Caco-2 (cell line): ENCODE measurements around the gene MOB3C. TPM values are rescaled to one million over a fixed set of nuclear protein-coding genes. Genes with fewer than 3 reads are reported as not detected.
"Not testable (repeated sequence)": the region's sequence is repeated elsewhere in the genome, so short reads cannot be mapped to it uniquely, and the experiment has no call there.

ENCODE experiments used
- Bru-seq: library from RNA; stranded (reverse); fragments of 400-500 nt; gene quantifications from one replicate; lab custom pipeline; 2021; lab: Mats Ljungman, UMichigan
- BruChase-seq, 2 experiments: library from RNA; stranded (reverse); fragments of 400-500 nt; gene quantifications; one replicate each; lab custom pipeline; 2021; lab: Mats Ljungman, UMichigan
- BruUV-seq: library from RNA; stranded (reverse); fragments of 400-500 nt; replicated peaks from 2 replicates; lab custom pipeline; 2021; lab: Mats Ljungman, UMichigan
- CTCF ChIA-PET: fragments of 300-600 bp; sonication (Branson Sonifier 250); formaldehyde crosslinking; loops from one replicate; lab custom pipeline; 2022; ENCODE audit warnings: antibody characterized with exemption; lab: Charles Lee
- POLR2A ChIA-PET: fragments of 300-600 bp; sonication (Branson Sonifier 250); formaldehyde crosslinking; loops from one replicate; lab custom pipeline; 2022; ENCODE audit warnings: antibody characterized with exemption; lab: Charles Lee
- DNase-seq, 2 experiments: peaks; one replicate each; pipeline versions ENCODE4 v3.0.0 to v3.0.0-alpha.2; 2020 to 2022
- H3K27me3 ChIP-seq: replicated peaks from 2 replicates; pipeline ENCODE4 v1.6.0; 2011; ENCODE audit warnings: low read length; ENCODE audit not compliant: control insufficient read depth, insufficient read depth
- H3K36me3 ChIP-seq: 2 replicates; pipeline ENCODE4 v1.5.1; 2011; ENCODE audit warnings: low read length; ENCODE audit not compliant: control insufficient read depth, insufficient read depth
- H3K4me1 ChIP-seq: fragments of 250-450 bp; sonication (Bioruptor Pico); 2 replicates; pipeline ENCODE4 v1.5.1; 2020; ENCODE audit warnings: mild to moderate bottlenecking
- H3K4me3 ChIP-seq: 2 replicates; pipeline ENCODE4 v1.5.1; 2011; ENCODE audit warnings: low read depth, mild to moderate bottlenecking, control low read depth, low read length
- H3K9me3 ChIP-seq: fragments of 250-450 bp; sonication (Bioruptor Pico); 2 replicates; pipeline ENCODE4 v1.5.1; 2020; ENCODE audit warnings: mild to moderate bottlenecking, moderate library complexity
- H3K27ac Mint-ChIP-seq: one replicate; pipeline ENCODE4 v1.8.0; 2022; ENCODE audit warnings: mixed read lengths; ENCODE audit not compliant: unreplicated experiment
- H3K27me3 Mint-ChIP-seq: one replicate; pipeline ENCODE4 v1.8.0; 2022; ENCODE audit warnings: mixed read lengths; ENCODE audit not compliant: insufficient read depth, unreplicated experiment
- H3K36me3 Mint-ChIP-seq: one replicate; pipeline ENCODE4 v1.8.0; 2022; ENCODE audit warnings: mild to moderate bottlenecking, mixed read lengths; ENCODE audit not compliant: insufficient read depth, unreplicated experiment
- H3K4me1 Mint-ChIP-seq: one replicate; pipeline ENCODE4 v1.8.0; 2022; ENCODE audit warnings: low read depth, mixed read lengths; ENCODE audit not compliant: unreplicated experiment
- H3K4me3 Mint-ChIP-seq: one replicate; pipeline ENCODE4 v1.8.0; 2022; ENCODE audit warnings: mild to moderate bottlenecking, moderate library complexity, mixed read lengths; ENCODE audit not compliant: unreplicated experiment
- H3K9me3 Mint-ChIP-seq: one replicate; pipeline ENCODE4 v1.8.0; 2022; ENCODE audit warnings: mixed read lengths; ENCODE audit not compliant: unreplicated experiment
- intact Hi-C: fragments of 100-400 bp; cut with micrococcal nuclease; formaldehyde crosslinking; loops from one replicate; pipeline ENCODE4 v1.10.0; 2022; ENCODE audit not compliant: unreplicated experiment
- long read RNA-seq: library from polyadenylated mRNA; stranded (forward); transcript quantifications from one replicate; pipeline ENCODE4 v2.0.0, GENCODE V29; 2022
- total RNA-seq: library from RNA; stranded (reverse); gene quantifications from 2 replicates; pipeline ENCODE4 v1.2.3, GENCODE V29; 2022
- TF ChIP-seq, protein P1 (sequence below), 2 experiments: fragments of 200-600 bp in 1 of 2; IDR thresholded peaks; 1 replicate in 1 of 2; 2 replicates in 1 of 2; pipeline versions ENCODE4 v1.5.1 to v1.8.0; 2011 to 2022; ENCODE audit warnings: antibody characterized with exemption in 1 of 2, control low read depth in 1 of 2, inconsistent platforms in 1 of 2, low read depth in 1 of 2, low read length in 1 of 2, mild to moderate bottlenecking in 1 of 2, moderate library complexity in 1 of 2; ENCODE audit not compliant: insufficient read depth in 1 of 2, severe bottlenecking in 1 of 2, unreplicated experiment in 1 of 2

Gene MOB3C
- total RNA-seq (1.6 and 2.1 TPM in 2 replicates), Bru-seq, nascent RNA (percentile 40 among the genes with signal in this experiment), BruChase-seq, experiment 1, labeled RNA remaining after a 2-hour chase (percentile 50 among the genes with signal in this experiment), BruChase-seq, experiment 2, labeled RNA remaining after a 6-hour chase (percentile 39 among the genes with signal in this experiment)
- long read RNA-seq, partial matches to known transcripts = 0 of 2 reads
- long read RNA-seq, other reads (novel, unspliced or antisense) = 1 of 2 reads

DNA sequence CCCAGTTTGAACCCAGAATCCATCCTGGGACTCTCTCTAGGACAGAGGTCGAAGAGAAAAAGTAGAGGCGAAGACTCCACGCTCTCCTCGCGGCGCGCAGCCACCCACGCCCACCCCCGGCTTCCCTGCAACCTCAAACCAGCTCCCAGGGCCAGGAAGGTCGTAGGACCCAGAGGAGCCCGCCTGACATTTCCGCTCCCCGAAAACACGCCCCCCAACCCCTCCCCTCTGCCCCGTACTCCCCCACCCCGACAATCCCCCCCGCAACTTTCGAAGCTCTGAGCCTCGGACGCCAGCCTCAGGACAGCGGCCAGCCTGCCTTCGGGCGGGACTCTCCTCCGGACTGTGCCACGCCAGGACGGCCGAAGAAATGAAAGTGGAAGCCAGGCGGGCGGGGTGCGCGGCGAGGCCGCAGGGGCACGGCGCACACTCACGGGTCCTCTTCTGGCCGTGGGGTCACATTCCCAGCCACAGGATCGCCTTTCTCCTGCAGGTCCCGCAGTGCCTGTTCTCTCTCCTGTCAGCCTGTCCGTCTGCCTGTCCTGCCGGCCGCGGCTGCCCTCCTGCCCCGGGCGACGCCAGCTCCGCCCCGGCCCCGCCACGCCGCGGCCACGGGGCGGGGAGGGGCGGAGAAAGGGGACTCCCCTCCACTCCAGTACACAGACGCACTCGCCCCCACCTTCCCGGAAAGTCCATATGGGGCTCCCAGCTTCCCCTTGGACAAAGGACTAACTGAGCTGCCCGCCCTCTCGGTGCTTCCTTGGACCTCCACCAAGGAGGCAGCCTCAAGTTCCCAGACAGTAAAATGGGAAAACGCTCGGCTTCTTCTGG is at the start of gene MOB3C:
TSS of gene MOB3C (minus strand) at position 535 of the 831 bp plus-strand sequence. CDS start 3,490 bp downstream, outside the sequence.
- H3K4me1 ChIP-seq = no peaks in the 10 kb centered on the region; the same call in 1 of the 2 replicates
- DNase-seq = peak; percentile 50 to 60
- no peaks in the 10 kb centered on the region for H3K9me3 ChIP-seq
- H3K27me3 ChIP-seq = no peaks in the 10 kb centered on the region
- H3K9me3 Mint-ChIP-seq = no peaks in the 10 kb centered on the region
- intact Hi-C loops = no loop called here
- CTCF ChIA-PET = interaction anchor here (0.6 to 1.4 kb wide), 4 partner anchors 12 to 179 kb away, joined by 4 to 8 read pairs (median 5); partner anchors contain the start of gene MKNK1
- H3K36me3 Mint-ChIP-seq = peaks cover 6% of the 10 kb centered on the region
- H3K4me3 Mint-ChIP-seq = peak within 1 kb of the TSS; percentile 87
- H3K36me3 ChIP-seq = no peaks in the 10 kb centered on the region
- peaks cover 13% of the 10 kb centered on the region for H3K4me1 Mint-ChIP-seq
- peak within 1 kb of the TSS; percentile 84 for H3K4me3 ChIP-seq
- H3K27ac Mint-ChIP-seq = peak within 1 kb of the TSS; percentile 81
- TF ChIP-seq, protein P1, sequence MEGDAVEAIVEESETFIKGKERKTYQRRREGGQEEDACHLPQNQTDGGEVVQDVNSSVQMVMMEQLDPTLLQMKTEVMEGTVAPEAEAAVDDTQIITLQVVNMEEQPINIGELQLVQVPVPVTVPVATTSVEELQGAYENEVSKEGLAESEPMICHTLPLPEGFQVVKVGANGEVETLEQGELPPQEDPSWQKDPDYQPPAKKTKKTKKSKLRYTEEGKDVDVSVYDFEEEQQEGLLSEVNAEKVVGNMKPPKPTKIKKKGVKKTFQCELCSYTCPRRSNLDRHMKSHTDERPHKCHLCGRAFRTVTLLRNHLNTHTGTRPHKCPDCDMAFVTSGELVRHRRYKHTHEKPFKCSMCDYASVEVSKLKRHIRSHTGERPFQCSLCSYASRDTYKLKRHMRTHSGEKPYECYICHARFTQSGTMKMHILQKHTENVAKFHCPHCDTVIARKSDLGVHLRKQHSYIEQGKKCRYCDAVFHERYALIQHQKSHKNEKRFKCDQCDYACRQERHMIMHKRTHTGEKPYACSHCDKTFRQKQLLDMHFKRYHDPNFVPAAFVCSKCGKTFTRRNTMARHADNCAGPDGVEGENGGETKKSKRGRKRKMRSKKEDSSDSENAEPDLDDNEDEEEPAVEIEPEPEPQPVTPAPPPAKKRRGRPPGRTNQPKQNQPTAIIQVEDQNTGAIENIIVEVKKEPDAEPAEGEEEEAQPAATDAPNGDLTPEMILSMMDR (IDR thresholded peaks at IDR 0.05; ENCODE audit: insufficient read depth in 1 of 2, low read depth in 1 of 2, low read length in 1 of 2, severe bottlenecking in 1 of 2, unreplicated experiment in 1 of 2) = no peak
- BruUV-seq = no TSS peak
- H3K27me3 Mint-ChIP-seq = no peaks in the 10 kb centered on the region
- POLR2A ChIA-PET = interaction anchor here (2.3 kb wide), 1 partner anchor 13 kb away, joined by 18 read pairs; the partner anchor contains the start of gene MKNK1

- Mint-ChIP-seq H3K27ac (no peak overlapping the region), H3K27me3 (no peaks in the 10 kb centered on the region), H3K36me3 (peaks cover 5% of the 10 kb centered on the region), H3K4me3 (no peak overlapping the region), H3K9me3 (no peaks in the 10 kb centered on the region), H3K4me1 (peaks cover 13% of the 10 kb centered on the region)
- POLR2A ChIA-PET = no interaction called here
- CTCF ChIA-PET = no interaction called here
- H3K27me3 ChIP-seq = no peaks in the 10 kb centered on the region
- BruUV-seq = no TSS peak
- intact Hi-C loops = loop anchor here (5.0 kb wide), 1 partner anchor 64 kb away; the partner anchor contains the start of gene MKNK1
- TF ChIP-seq, protein P1 (IDR thresholded peaks at IDR 0.05; ENCODE audit: insufficient read depth in 1 of 2, low read depth in 1 of 2, low read length in 1 of 2, severe bottlenecking in 1 of 2, unreplicated experiment in 1 of 2) = no peak
- no peaks in the 10 kb centered on the region for H3K4me1 ChIP-seq
- no peak overlapping the region for H3K4me3 ChIP-seq
- no peaks in the 10 kb centered on the region for H3K9me3 ChIP-seq
- DNase-seq = no peak
- no peaks in the 10 kb centered on the region; the same call in 1 of the 2 replicates for H3K36me3 ChIP-seq
Observed at GRCh38 chr1:46665983-46666382, 49.4 kb upstream of the MOB3C start.

DNA sequence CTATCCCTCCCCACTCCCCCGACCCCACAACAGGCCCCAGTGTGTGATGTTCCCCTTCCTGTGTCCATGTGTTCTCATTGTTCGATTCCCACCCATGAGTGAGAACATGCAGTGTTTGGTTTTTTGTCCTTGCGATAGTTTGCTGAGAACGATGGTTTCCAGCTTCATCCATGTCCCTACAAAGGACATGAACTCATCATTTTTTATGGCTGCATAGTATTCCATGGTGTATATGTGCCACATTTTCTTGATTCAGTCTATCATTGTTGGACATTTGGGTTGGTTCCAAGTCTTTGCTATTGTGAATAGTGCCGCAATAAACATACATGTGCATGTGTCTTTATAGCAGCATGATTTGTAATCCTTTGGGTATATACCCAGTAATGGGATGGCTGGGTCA is 46.3 kb upstream of the MOB3C start:
- BruUV-seq = not testable (repeated sequence)

DNA sequence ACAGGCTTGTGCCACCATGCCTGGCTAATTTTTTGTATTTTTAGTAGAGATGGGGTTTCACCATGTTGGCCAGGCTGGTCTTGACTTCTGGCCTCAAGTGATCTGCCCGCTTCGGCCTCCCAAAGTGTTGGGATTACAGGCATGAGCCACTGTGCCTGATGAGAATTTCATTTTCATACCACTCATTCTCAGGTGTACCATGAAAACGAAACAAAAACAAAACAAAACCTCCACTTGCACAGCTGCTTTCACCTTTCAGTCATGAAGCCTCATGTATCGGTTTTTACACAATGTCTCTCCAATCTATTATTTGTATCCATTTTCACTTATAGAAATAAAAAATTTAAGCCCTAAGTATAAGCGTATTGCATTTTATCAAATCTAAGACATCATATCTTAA is 43.5 kb upstream of the MOB3C start:
- H3K36me3 Mint-ChIP-seq, intact Hi-C loops, H3K4me1 ChIP-seq, DNase-seq, H3K27me3 ChIP-seq, H3K27ac Mint-ChIP-seq, H3K36me3 ChIP-seq, CTCF ChIA-PET, H3K9me3 Mint-ChIP-seq, POLR2A ChIA-PET, H3K4me1 Mint-ChIP-seq, H3K4me3 Mint-ChIP-seq, H3K27me3 Mint-ChIP-seq, H3K9me3 ChIP-seq, BruUV-seq, H3K4me3 ChIP-seq: not testable (repeated sequence)

More for the DNA sequence above, 46.3 kb upstream of the MOB3C start:
- H3K4me1 ChIP-seq, H3K27me3 Mint-ChIP-seq, POLR2A ChIA-PET, DNase-seq, H3K27ac Mint-ChIP-seq, H3K4me3 ChIP-seq, H3K9me3 Mint-ChIP-seq, intact Hi-C loops, CTCF ChIA-PET, H3K36me3 ChIP-seq, H3K36me3 Mint-ChIP-seq, H3K27me3 ChIP-seq, H3K9me3 ChIP-seq, H3K4me3 Mint-ChIP-seq: not testable (repeated sequence)
- H3K4me1 Mint-ChIP-seq = peaks cover 13% of the 10 kb centered on the region
